ENCODE measurements around the gene DOCK4. TPM values are rescaled to one million over a fixed set of nuclear protein-coding genes. Genes with fewer than 3 reads are reported as not detected.

Gene DOCK4
- total and polyA plus RNA-seq, 2 of the 8 experiments (the other 6 are each of a cell fraction or from before 2014, with no cell fraction given) = 5.1 to 23.6 TPM

- H3K27me3 ChIP-seq (replicated peaks in 1 of 4; ENCODE audit: control insufficient read depth in 3 of 4, extremely low read depth in 1 of 4, insufficient read depth in 3 of 4, low read length in 3 of 4) = no peaks in the 10 kb centered on the region
Observed at GRCh38 chr7:111729483-111729882, 476.7 kb downstream of the DOCK4 start.

More at GRCh38 chr7:111729483-111729882, 476.7 kb downstream of the DOCK4 start:
- Histone ChIP-seq H4K91ac (replicated peaks; ENCODE audit: insufficient read length, low read length) (no peak overlapping the region), H3K4me3 (ENCODE audit: extremely low read depth in 1 of 4, insufficient read depth in 2 of 4, low read depth in 3 of 4, low read length in 4 of 4) (no peak overlapping the region), H3K23ac (ENCODE audit: insufficient read length) (no peak overlapping the region), H2BK12ac (ENCODE audit: low read depth, low read length) (no peak overlapping the region), H3K4me1 (replicated peaks in 1 of 4; ENCODE audit: control insufficient read depth in 3 of 4, insufficient read depth in 4 of 4, low read length in 3 of 4) (no peaks in the 10 kb centered on the region), H3K14ac (ENCODE audit: insufficient read length) (no peak overlapping the region), H4K5ac (ENCODE audit: insufficient read length, low read depth, low read length) (no peak overlapping the region), H3K36me3 (ENCODE audit: control insufficient read depth in 2 of 4, insufficient read depth in 4 of 4, low read length in 3 of 4) (peaks cover 0 to 3% (median 0%) of the 10 kb centered on the region in 4 experiments; a peak in 1 of 8 replicates), H4K8ac (ENCODE audit: extremely low read depth, insufficient read depth, low read length) (no peak overlapping the region), H2AFZ (ENCODE audit: low read length) (no peak overlapping the region), H3K4me2 (ENCODE audit: insufficient read depth in 1 of 2, low read depth in 2 of 2, low read length in 2 of 2) (no peak overlapping the region; a peak in 1 of 4 replicates), H2BK5ac (ENCODE audit: low read depth, low read length) (no peak overlapping the region), H4K20me1 (replicated peaks in 1 of 2; ENCODE audit: control insufficient read depth in 1 of 2, insufficient read depth in 2 of 2, low read length in 2 of 2) (no peaks in the 10 kb centered on the region), H2BK20ac (ENCODE audit: low read length) (no peak overlapping the region), H2BK15ac (ENCODE audit: low read length) (no peak overlapping the region), H3K56ac (replicated peaks; ENCODE audit: insufficient read length, low read depth, low read length) (no peak overlapping the region), H3K18ac (ENCODE audit: extremely low read depth, low read length) (no peak overlapping the region), H2BK120ac (replicated peaks; ENCODE audit: low read depth, low read length) (no peak overlapping the region), H3K9ac (replicated peaks in 1 of 4; ENCODE audit: extremely low read depth in 1 of 4, low read depth in 3 of 4, low read length in 3 of 4) (no peak overlapping the region), H3K27ac (ENCODE audit: low read depth, low read length) (no peak overlapping the region), H3K23me2 (ENCODE audit: low read depth, low read length) (no peaks in the 10 kb centered on the region), H3K79me2 (ENCODE audit: control insufficient read depth in 1 of 2, insufficient read depth in 2 of 2, low read length in 2 of 2) (no peaks in the 10 kb centered on the region), H3K79me1 (ENCODE audit: low read depth, low read length) (no peaks in the 10 kb centered on the region), H3K4ac (replicated peaks; ENCODE audit: insufficient read length, low read depth, low read length) (no peak overlapping the region), H2AK5ac (ENCODE audit: low read depth, low read length) (no peak overlapping the region), H3K9me3 (ENCODE audit: insufficient read depth in 2 of 2, low read depth in 1 of 2, low read length in 1 of 2) (no peaks in the 10 kb centered on the region)
- ChIA-PET POLR2A (ENCODE audit: partially characterized antibody) (no interaction called here), CTCF (ENCODE audit: partially characterized antibody) (interaction anchor here (0.6 to 4.8 kb wide), 49 partner anchors 9 to 1686 kb away, joined by 3 to 37 read pairs (median 4); no protein-coding TSS in a partner anchor)
- WGBS, 2 experiments (ENCODE audit: extremely low coverage in 1 of 2, insufficient coverage in 1 of 2, insufficient read length in 1 of 2, insufficient replicate concordance in 2 of 2, low coverage in 1 of 2, low lambda C conversion rate in 2 of 2, missing lambda C conversion rate in 1 of 2) = 85% methylated on average over 7 of the region's 7 CpGs; no CpG with 5 or more reads in 1 of the 2 experiments
- DNase-seq (ENCODE audit: low read depth in 1 of 2, low spot score in 2 of 2) (no peak), FAIRE-seq (no peak)
- peak; percentile 24 to 57 (median 52) for TF ChIP-seq CTCF (IDR thresholded peaks at IDR 0.05; ENCODE audit: control extremely low read depth in 1 of 3, insufficient read depth in 1 of 3, low read depth in 1 of 3, low read length in 3 of 3)
- TF ChIP-seq EP300 (IDR thresholded peaks at IDR 0.05; ENCODE audit: borderline replicate concordance in 1 of 2, low read depth in 2 of 2, low read length in 2 of 2) = no peak
- TF ChIP-seq RAD21 (IDR thresholded peaks at IDR 0.05 in 1 of 2, conservative IDR thresholded peaks at IDR 0.05 in 1 of 2; ENCODE audit: low read depth in 2 of 2, low read length in 2 of 2) = peak; percentile 34 to 55

Data from H1 (cell line).